Tibial artery (tissue), 4 donors: ENCODE results near the gene MPP3.

Experiments
- DNase-seq, 2 donors: peaks; one replicate each; pipeline ENCODE4 v3.0.0-alpha.2; 2019
- H3K27ac ChIP-seq, 2 donors: fragments of 200-600 bp; sonication (generic) in 1 of 2; 1 replicate in 1 of 2; 2 replicates in 1 of 2; pipeline ENCODE4 v1.5.1; 2018 to 2019; ENCODE audit warnings: mild to moderate bottlenecking in 1 of 2
- H3K27me3 ChIP-seq, 2 donors: fragments of 200-600 bp; sonication (generic) in 1 of 2; one replicate each; pipeline versions ENCODE4 v1.5.1 to v1.6.0; 2016 to 2019
- H3K36me3 ChIP-seq, 3 donors: fragments of 200-600 bp; sonication (generic) in 2 of 3; one replicate each; pipeline ENCODE4 v1.5.1; 2016 to 2019; ENCODE audit warnings: mild to moderate bottlenecking in 2 of 3
- H3K4me1 ChIP-seq, 4 donors: fragments of 200-600 bp; sonication (generic) in 2 of 4; 1 replicate in 3 of 4; 2 replicates in 1 of 4; pipeline ENCODE4 v1.5.1; 2016 to 2019
- H3K4me3 ChIP-seq, 2 donors: fragments of 200-600 bp; sonication (generic) in 1 of 2; 1 replicate in 1 of 2; 2 replicates in 1 of 2; pipeline ENCODE4 v1.5.1; 2018 to 2019; ENCODE audit warnings: mild to moderate bottlenecking in 2 of 2
- H3K9me3 ChIP-seq, 3 donors: fragments of 200-600 bp; sonication (generic) in 1 of 3; one replicate each; pipeline ENCODE4 v1.5.1; 2016 to 2019
- intact Hi-C: fragments of 100-400 bp; cut with DNase I; formaldehyde crosslinking; loops from one replicate; pipeline ENCODE4 v1.15.0; 2023; ENCODE audit warnings: low total_unique reads
- TF ChIP-seq, protein P1 (sequence below), 2 experiments: fragments of 200-600 bp in 1 of 2; fragments of 450-650 bp in 1 of 2; IDR thresholded peaks; one replicate each; pipeline ENCODE4 v1.5.1; 2017 to 2019; ENCODE audit warnings: antibody characterized with exemption in 2 of 2, mild to moderate bottlenecking in 1 of 2, moderate library complexity in 1 of 2

The MPP3 gene

DNA sequence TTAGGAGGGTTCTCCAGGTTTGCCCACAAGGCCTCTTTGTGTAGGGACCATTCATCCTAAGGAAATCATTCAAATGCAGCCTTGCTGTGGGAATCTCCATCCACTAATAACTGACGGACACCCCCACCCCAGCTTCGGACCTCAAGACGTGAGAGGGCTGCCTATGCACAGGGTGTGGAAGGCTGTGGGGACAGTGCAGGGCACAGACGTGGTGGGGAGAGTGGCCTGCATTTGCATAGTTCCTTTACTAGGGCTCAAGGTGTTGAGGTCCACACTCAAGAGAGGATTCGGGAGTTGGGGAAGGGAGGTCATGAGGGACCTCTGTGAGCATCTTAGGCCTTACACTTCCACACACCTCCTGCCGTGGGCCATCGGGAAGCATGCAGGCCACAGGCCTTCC, 64.0 kb downstream of the MPP3 start:
- Histone ChIP-seq H3K36me3 (peaks cover 50 to 76% (median 62%) of the 10 kb centered on the region in 3 donors), H3K9me3 (no peaks in the 10 kb centered on the region), H3K27me3 (no peaks in the 10 kb centered on the region), H3K27ac (no peak overlapping the region), H3K4me1 (peaks cover 0 to 24% (median 7%) of the 10 kb centered on the region in 4 donors), H3K4me3 (no peak overlapping the region)
- intact Hi-C loops, result loop anchor here (5.0 kb wide), 1 partner anchor 192 kb away; no protein-coding TSS in a partner anchor
- no peak for DNase-seq
- TF ChIP-seq, protein P1, sequence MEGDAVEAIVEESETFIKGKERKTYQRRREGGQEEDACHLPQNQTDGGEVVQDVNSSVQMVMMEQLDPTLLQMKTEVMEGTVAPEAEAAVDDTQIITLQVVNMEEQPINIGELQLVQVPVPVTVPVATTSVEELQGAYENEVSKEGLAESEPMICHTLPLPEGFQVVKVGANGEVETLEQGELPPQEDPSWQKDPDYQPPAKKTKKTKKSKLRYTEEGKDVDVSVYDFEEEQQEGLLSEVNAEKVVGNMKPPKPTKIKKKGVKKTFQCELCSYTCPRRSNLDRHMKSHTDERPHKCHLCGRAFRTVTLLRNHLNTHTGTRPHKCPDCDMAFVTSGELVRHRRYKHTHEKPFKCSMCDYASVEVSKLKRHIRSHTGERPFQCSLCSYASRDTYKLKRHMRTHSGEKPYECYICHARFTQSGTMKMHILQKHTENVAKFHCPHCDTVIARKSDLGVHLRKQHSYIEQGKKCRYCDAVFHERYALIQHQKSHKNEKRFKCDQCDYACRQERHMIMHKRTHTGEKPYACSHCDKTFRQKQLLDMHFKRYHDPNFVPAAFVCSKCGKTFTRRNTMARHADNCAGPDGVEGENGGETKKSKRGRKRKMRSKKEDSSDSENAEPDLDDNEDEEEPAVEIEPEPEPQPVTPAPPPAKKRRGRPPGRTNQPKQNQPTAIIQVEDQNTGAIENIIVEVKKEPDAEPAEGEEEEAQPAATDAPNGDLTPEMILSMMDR (IDR thresholded peaks at IDR 0.05), result no peak

DNA sequence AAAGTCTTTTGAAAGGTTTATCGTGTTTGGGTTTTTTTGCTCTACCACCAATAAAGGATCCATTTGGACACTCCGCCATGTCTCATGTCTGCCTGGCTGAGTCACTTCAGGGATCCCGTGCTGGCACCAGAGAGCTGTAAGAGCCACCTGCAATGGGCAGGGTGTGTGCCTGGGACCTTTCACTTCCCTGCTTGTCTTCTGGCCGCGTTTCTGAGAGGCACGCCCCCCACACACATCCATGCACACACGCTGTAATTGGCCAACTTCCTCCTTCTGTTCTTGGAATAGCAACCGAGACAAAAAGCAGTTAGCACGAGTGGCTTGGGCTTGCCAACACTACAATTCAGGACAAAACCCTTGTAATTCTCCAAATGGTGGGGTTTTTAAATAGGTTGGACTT, 64.6 kb downstream of the MPP3 start:
- DNase-seq, result peak; percentile 77 to 80
- H3K27me3 ChIP-seq, result no peaks in the 10 kb centered on the region
- intact Hi-C loops, result loop anchor here (5.0 kb wide), 1 partner anchor 191 kb away; no protein-coding TSS in a partner anchor

DNA sequence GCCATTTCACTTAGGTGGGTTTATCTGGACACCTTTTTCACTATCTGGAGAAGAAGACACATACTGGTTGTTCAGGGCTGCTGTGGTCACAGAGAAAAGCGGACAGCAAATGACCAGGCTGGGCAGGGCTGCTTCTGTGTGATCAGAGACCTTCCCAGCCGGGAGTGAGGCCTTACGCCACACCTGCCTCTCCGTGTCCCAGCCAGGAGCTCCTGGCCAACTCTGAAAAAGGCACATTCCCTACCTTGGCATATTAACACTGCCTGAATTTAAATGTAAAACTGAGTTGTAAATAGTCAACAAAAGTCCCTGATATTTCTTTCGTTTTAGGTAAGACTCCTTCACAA, 65.3 kb downstream of the MPP3 start:
- H3K36me3 ChIP-seq, result peaks cover 37 to 63% (median 50%) of the 10 kb centered on the region in 3 donors
- H3K27ac ChIP-seq, result no peak overlapping the region
- H3K27me3 ChIP-seq, result no peaks in the 10 kb centered on the region

More for the DNA sequence above, 64.6 kb downstream of the MPP3 start:
- TF ChIP-seq, protein P1 (IDR thresholded peaks at IDR 0.05), result no peak
- Histone ChIP-seq H3K4me1 (peaks cover 0 to 19% (median 6%) of the 10 kb centered on the region in 4 donors), H3K27ac (no peak overlapping the region), H3K36me3 (peaks cover 44 to 70% (median 57%) of the 10 kb centered on the region in 3 donors), H3K9me3 (no peaks in the 10 kb centered on the region), H3K4me3 (no peak overlapping the region)

DNA sequence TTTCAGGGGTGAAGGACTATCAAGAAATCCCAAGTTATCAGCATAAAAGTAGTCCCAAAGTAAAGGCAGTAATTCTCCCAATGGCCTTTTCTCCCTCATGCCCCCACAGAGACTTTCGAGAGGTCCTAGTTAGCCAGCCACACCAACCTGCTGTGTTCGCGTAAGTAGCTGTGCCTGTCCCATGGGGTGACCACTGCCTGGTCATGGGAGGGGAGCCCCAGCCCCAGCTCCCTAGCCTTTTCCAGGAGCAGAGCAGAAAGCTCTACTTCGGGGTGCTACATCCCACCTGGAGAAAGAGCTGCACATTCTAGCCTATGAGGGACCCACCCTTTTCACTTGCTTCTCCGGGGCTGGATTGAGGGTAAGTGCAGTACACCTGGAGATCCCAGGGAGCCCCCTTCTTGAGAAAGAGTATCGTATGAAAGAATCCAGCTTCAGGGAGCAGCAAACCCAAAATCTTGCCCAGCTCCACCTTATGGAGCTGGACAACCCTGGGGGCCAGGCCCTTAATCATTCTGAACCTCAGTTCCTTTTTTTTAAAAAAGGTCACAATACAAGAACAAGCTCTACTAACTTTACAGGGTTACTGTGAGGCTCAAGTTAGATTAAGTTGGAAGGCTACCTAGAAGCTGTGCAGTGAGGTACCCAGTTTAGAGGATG, 65.8 kb downstream of the MPP3 start:
- H3K27ac ChIP-seq, result peak overlapping the region in 1 of 2 donors; percentile 8
- H3K4me1 ChIP-seq, result peaks cover 0 to 12% (median 1%) of the 10 kb centered on the region in 4 donors
- H3K27me3 ChIP-seq, result no peaks in the 10 kb centered on the region
- no peaks in the 10 kb centered on the region for H3K9me3 ChIP-seq
- H3K4me3 ChIP-seq, result no peak overlapping the region
- intact Hi-C loops, result loop anchor here (5.0 kb wide), 1 partner anchor 190 kb away; no protein-coding TSS in a partner anchor
- TF ChIP-seq, protein P1 (IDR thresholded peaks at IDR 0.05), result no peak
- peaks cover 32 to 58% (median 45%) of the 10 kb centered on the region in 3 donors for H3K36me3 ChIP-seq
- no peak for DNase-seq

More for the DNA sequence above, 65.3 kb downstream of the MPP3 start:
- Histone ChIP-seq H3K9me3 (no peaks in the 10 kb centered on the region), H3K4me1 (peaks cover 0 to 13% (median under 1%) of the 10 kb centered on the region in 4 donors), H3K4me3 (no peak overlapping the region)
- intact Hi-C loops, result loop anchor here (5.0 kb wide), 1 partner anchor 190 kb away; no protein-coding TSS in a partner anchor
- TF ChIP-seq, protein P1 (IDR thresholded peaks at IDR 0.05), result no peak
- no peak for DNase-seq

DNA sequence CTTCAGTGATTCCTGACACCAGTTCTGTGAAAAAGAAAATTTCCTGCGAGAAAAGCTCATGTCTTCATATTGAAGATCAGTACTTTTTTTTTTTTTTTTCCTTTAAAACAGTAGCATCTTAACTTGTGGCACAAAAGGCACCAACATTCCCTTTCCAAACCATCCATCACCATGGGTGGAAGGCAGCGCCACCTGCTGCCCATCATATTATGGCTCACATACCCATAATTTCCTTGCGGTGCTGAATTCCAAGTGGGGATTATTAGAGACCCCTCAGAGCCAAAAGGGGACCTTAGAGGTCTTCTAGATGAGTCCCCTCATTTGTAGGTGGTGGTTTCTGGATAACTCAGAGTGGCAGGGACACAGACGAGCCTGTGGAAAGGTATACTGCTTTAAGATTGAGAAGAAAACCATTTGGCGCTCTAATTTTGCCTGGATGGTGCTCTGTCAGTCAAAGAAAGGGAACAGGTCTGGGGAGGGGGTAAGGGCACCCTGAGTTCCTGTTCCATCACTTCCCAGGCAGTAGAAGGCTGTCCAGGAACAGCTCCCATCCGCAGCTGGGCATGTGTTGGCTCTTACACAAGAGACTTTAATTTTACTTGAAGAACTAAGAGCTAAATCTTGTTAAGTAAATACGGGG, 66.4 kb downstream of the MPP3 start:
- H3K4me1 ChIP-seq, result peaks cover 0 to 11% (median 1%) of the 10 kb centered on the region in 4 donors
- intact Hi-C loops, result loop anchor here (5.0 kb wide), 1 partner anchor 189 kb away; no protein-coding TSS in a partner anchor
- H3K27ac ChIP-seq, result peak overlapping the region in 1 of 2 donors; percentile 8
- peak; percentile 51 to 77 for DNase-seq
- TF ChIP-seq, protein P1 (IDR thresholded peaks at IDR 0.05), result peak; percentile 66 to 85
- no peaks in the 10 kb centered on the region for H3K27me3 ChIP-seq
- peaks cover 26 to 52% (median 40%) of the 10 kb centered on the region in 3 donors for H3K36me3 ChIP-seq
- no peaks in the 10 kb centered on the region for H3K9me3 ChIP-seq
- no peak overlapping the region for H3K4me3 ChIP-seq
